GM19455 (cell line): Measurements from ENCODE around the gene POU3F1.

Source experiments
- ATAC-seq: cut with Tn5 transposase; IDR thresholded peaks from one replicate; pipeline ENCODE4 v1.9.1; 2021; ENCODE audit not compliant: unreplicated experiment

POU3F1 gene

DNA sequence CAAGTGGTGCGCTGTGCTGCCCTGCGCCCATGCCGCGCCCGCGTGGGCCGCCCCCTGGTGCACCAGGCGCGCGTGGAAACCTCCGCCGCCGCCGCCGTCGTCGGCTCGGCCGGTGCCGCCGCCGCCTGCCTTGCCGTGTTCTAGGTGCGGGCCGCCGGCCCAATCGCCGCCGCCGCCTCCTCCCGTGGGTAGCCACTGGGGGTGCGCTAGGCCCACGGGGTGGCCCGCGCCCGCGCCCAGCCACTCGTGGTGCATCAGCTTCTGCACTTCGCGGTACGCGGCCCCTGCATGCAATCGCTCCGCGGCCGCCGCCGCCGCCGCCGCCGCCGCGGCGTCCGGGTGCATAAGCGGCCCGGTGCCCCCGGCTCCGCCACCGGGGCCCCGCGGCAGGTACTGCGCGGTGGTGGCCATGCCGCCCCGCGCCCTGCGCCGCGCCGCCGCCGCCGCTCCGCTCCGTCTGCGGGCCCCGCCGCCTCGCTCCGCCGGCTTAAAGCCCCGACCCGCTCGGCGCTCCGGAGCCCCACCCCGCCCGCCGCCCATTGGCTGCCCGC, at the start of gene POU3F1:
TSS of gene POU3F1 (minus strand) at position 461 of the 551 bp plus-strand sequence. CDS start at position 411, 50 bp downstream.
- peak; percentile 9 for ATAC-seq

DNA sequence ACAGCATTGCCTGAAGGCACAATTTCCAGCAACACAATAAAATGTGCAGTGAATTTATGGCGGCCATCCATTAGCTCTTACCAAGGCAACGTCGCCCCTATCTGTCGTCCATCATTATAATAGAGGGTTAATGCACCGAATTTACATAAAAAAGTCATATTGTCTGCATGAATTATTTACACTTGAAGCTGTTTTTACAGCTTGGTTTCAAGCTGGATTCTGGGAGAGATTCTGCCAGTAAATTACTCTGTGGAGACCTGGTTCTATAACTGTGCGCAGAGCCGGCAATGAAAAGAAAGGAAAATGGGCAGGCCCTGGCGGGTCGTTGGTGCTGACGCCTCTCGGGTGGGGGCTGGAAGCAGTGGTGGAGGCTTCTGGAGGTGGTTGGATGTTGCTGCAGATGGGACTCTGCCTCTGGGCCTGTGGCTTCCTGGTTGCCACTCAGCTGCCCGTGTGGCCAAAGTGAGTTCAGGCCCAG, 48.9 kb upstream of the POU3F1 start:
- no peak for ATAC-seq

DNA sequence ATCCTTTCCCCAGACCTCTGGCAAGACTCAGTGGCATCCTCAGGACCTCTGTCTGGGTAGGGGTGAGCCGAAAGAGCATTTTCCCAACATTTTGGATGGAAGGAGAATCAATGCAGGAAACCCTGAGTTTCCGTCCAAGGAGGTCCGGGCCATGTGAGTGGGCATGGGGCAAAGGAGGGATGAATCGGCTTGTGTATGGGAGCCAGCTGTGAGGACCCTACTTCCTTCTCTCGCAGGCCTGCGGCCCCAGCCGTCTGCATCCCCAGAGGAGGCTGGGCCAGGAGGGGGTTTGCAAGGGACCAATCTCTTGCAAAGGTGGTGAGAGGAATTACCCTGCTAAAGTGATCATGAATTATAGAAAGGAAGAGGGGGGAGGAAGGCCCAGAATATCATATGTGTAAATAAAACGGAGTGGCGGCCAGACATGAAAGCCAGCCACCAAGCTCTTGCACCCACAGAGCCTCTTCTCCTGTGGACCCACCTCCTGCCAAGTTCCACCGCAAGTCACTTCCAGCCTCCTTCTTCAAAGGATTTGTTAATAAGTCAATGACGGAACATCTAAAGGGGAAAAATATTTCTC, 48.2 kb upstream of the POU3F1 start:
- ATAC-seq, result no peak

DNA sequence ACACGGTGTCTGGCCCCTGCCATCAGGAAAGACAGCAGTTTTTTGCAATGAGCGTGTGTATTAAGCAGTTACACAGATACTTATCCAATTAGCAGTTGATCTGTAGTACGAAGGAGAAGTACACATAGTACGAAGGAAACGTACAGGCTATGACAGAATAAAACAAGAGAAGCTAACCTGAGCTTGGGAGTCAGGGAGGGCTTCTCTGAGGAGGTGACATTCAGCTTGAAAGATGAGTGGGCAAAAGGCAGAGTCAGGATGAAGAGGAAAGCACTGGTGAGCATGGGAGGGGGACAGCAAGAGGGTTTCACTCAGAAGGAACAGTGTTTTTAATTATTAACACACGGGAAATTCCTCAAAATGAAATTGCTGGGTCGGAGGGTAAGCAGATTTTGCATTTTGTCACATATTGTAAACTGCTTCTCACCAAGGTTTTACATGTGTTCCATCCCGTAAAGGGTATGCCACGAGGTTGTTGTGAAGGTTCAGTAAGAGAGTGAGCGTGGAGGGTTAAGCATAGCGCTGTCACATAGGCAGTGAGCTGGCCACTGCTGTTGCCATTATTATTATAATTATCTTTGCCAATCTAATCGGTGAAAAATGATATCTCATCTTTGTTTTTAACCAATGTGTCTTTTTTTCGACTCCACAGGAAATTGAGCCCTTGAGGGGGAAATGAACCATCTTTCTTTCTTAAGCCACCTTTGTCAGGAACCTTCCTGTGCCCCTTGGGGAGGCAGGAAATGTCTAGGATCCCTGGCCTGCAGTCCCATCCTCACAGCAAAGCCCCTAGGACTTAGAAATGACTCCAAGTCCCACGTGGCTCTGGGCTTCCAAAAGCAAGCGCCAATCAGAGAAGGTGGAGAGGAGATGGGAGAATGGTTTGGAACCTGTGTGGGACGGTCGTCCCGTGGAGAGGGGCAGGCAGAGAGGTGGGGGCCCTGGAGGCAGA, 47.3 kb upstream of the POU3F1 start:
- no peak for ATAC-seq

DNA sequence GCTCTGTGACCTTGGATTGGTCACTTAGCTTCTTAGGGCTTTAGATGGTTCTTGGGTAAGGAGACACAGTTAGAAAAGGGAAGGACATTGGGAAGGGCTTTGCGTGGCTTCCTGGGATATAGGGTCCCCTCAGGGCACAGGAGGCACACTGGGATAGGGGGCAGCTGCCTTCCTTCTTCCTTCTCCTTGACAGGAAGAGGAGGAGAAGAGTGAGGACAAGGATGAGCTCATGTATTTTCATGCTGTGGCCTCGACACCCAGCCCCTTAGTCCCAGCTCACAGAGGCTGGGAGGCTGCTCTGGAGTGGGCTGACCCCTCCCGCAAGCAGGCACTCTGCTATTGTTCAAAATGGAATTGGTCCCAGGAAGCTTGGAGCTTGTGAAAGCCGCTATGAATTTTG, 45.7 kb upstream of the POU3F1 start:
- no peak for ATAC-seq

DNA sequence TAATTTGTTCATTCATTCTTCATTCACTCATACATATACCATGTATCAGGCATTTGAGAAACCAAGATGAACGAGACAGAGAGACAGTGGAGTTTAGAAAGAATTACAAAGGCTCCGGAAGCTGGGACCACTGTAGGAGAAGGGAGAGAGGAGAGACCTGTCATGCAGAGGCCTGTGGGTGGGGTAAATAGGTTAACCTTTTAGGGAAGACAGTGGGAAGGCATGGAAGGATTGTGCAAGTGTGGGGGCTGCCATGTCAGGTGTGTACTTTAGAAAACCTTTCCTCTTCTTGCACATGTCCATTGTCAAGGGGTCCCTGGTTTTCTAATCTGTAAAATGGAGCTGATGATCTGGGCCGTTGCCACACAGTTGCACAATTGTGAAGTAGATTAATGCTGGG, 44.2 kb upstream of the POU3F1 start:
- ATAC-seq, result no peak

DNA sequence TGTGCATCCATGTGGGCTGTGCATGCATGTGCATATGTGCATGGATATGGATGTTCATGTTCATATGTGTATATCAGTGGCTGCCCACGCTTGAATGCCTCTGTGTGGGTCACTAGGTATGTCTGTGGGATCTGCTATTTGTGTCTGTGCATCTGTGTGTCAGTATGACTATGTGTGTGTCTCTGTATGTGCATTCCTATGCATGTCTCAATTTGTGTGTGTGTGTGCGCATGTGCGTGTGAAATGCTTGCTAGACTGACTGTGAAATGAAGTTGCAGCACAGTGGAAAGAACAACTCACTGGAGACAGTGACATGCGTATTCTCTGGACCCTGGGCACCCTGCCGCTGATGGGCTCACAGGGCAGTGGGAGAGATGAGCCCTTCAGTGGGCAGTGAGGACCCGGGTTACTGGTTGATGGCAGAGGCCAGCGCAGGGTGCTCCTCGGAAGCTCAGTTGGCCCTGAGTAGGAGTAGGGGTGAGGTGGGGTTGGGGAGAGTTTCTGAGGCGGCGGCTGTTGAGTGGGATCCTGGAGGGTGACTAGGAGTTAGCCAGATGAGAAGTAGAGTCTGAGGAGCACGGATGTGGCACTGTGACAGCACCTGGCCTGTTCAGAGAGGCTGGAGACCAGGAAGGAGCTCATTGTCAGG, 43.2 kb upstream of the POU3F1 start:
- ATAC-seq, result no peak

DNA sequence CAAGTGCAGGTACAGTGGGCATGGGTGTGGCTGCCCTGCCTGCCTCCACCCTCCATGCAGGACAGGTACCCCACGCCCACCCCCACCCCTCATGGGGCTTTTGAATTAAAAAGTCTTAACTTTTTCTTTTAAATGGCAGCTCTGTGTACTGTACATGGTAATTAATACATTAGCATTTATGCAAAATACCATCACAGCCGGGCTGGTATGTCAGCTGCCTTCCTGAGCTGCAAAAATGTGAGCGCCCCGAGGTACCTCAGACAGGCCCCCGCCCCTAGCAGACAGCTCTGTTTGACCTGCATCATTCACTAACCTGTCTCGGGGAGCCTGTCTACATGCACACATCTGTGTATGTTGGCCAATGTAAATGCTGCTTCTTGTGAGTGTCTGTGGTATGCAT, 42.2 kb upstream of the POU3F1 start:
- no peak for ATAC-seq

DNA sequence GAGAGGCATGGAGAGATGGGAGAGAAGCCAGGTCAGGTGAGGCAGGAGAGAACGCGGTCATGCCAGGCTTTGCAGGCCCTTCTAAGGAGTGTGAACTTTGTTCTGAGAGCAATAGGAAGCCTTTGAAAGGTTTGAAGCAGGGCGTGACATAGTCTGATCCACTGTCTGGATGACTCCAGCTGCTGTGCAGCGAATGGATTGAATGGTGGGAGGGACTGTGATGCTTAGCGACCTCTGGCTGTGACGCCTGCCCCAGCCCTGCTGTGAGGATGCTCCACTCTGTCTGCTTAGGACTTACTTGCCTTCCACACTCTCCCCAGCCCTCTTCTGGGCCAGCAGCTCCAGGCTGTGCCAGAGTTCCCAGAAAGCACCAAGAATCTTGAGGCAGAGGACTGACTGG, 41.8 kb upstream of the POU3F1 start:
- ATAC-seq, result no peak

DNA sequence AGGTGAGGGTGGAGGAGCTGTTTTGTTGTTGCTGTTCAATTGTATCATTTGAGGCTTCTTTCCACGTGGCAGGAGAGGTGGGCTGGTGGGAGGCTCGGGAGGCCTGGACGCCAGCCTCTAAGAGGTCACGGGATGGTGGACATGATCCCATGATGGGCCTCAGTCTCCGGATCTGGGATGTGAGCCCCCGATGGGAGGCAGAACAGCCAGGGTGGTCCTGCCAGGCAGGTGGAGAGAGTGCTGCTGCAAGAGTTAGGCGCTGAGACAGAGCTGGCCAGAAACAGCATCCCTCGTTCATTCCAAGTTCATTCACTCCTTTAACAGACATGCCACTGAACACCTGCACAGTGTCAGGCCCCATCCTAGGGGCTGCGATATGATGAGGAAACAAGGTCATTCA, 41.1 kb upstream of the POU3F1 start:
- no peak for ATAC-seq

DNA sequence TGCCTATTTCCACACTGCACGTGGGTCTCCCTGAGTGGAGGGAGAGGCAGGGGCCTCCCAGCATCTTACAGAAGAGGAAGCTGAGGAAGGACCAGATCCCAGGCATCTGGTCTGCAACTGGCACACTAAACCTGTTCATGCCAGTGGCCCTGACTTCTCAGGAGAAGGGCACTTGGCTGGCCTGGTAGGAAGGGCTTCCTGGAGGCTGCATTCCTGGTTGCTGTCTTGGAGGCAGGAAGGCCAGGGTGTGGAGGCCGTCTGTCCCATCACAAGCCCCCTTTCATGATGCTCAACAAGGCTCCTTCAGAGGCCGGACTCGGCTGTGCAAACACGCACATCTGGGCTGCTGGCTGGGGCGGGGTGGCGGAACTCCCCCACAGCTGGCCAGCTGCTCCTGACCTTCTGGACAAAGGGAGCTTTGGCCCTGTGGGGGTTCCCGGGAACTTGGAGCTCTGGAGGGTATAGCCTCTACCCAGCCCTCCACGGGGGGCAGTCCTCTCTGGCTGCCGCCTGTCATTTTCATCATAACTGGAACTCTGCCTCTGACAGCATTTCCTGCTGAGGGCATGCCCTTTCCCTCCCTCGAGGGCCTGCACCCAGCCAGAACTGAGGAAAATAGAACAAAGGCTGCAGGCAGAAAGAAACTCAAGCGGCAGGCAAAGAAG, 39.2 kb upstream of the POU3F1 start:
- ATAC-seq, result no peak

DNA sequence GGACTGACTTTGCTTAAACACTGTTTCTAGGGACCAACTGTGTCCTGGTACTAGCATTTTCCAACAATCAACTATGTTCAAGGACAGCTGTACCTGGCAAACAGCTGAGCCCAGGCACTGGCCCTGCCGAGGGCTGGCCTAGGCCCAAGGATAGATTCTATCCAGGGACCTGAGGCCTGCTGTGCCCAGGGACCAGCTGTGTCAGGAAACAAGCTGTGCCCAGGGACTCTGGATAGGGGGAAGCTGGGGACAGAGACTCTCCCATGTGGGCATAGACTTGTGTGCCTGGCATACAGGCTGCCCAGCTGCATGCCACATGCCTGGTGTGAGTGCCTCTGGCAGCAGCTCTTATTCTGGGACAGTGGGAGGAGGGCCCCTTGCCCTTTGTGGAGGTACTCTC, 38.1 kb upstream of the POU3F1 start:
- no peak for ATAC-seq

DNA sequence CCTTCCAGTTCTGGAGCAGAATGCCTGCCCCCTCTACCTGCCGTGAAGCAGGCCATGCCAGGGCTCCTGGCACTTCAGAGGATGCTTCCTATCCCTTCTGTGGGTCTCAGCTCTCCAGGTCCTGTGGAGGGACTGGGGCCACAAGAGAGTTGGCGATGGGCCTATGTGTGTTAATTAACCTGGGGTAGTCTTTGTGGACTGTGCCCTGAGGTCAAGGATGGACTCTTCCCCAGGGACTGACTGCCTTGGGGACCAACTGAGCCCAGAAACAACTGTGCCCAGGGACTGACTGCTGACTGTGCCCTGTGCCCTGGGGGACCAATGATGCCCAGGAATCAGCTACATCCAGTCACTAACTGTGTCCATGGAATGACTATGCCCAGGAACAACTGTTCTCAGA, 37.5 kb upstream of the POU3F1 start:
- ATAC-seq, result no peak

DNA sequence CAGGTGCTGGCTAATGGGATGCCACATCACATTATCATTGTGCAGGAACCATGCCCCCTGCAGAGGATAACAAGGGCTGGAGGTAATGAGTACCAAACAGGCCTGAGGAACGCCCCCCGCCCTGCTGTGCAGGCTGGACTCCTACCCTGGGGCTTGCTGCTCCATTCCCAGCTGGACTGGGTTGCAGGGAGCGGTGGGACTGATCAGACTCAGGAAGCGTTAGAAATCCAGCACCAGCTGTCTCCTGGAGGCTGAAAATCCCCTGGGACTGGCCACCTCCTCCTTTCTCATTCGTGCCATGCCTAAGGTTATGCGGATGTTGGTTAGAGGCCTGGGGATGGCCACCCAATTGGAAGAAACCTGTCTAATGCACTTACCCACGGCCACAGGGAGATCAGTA, 36.9 kb upstream of the POU3F1 start:
- ATAC-seq, result no peak

DNA sequence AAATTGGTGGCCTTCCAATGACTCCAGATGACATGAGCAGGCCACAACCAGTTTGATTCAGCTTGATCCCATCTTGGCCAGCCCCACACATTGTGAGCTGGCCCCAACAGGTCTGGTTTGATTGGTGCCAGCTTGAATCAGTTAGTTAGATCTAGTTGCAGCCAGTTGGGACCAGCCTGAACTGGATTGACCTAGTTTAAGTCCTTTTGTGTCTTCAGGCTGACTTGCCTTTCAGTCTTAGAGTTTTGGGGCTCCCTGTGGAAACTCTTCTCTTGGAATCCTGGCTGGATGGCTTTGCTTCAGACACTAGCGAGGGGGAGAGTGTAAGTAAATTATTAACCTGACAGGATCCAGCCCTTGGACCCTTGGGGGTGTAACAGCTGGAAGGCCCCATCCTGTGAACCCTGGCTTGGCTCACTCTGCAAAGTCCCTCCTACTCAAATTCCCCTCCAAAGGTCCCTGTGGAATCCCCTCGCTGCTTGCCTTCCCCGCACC, 36.2 kb upstream of the POU3F1 start:
- no peak for ATAC-seq

DNA sequence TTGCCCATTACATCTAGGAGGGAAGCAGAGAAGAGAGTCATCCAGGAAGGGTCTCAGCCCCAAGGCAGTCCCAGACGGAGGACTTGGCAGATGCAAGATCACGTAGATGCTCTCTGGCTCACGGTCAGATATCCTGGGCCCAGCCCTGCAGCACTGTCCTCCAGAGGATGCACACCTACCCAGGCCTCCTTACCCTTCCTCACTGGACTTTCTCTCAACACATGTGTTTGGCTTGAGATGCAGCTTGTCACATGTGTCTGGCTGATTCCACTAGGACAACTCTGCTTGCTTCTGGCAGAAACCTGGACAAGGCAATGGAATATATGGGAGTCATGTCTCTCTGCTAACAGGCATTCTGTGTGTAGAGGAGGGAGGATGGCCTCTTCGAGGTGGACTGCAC, 32.4 kb upstream of the POU3F1 start:
- no peak for ATAC-seq

DNA sequence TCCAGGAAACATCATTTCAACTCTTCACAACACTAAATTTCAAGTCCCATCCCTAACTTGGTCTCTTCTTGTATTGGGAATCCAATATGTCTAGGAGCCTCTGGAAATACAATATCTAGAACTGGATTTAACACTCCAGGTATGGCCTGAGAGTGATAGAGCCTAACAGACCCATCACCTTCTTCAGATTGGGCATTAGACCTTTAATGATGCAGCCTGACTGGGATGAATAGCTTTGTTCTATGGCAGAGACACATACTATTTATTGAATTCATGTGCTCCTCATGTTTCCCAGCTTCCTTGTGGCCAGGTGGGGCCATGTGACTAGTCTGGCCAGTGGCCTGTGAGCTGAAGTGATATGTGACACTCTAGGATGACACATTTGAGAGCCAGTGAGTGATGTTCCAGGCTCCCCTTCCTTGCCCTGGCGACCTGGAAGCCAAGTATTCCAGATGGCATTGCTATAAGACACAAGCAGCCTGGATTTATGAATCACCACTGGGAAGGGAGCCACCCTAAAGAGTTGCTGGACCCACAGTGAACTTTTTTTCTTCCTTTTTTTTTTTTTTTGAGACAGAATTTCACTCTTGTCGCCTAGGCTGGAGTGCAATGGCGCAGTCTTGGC, 31.0 kb upstream of the POU3F1 start:
- ATAC-seq, result no peak

DNA sequence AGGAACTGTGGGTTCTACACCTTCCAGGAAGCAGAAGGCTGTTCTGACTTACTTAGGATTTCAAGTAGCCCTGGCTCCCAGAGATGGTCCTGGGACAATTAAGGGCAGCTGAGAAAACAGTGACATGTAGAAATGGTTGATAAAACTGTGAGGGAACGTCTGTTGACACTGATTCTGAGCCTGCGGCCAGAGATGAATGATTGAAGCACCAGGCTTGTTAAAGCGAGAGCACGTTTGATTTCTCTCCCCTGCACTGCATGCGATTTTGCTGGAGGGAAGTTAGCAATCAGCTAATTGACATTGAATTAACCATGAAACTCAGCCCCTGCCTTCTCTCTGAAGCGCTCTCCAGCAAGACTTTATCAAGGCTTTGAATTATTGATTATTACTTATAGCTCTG, 29.9 kb upstream of the POU3F1 start:
- ATAC-seq, result no peak

DNA sequence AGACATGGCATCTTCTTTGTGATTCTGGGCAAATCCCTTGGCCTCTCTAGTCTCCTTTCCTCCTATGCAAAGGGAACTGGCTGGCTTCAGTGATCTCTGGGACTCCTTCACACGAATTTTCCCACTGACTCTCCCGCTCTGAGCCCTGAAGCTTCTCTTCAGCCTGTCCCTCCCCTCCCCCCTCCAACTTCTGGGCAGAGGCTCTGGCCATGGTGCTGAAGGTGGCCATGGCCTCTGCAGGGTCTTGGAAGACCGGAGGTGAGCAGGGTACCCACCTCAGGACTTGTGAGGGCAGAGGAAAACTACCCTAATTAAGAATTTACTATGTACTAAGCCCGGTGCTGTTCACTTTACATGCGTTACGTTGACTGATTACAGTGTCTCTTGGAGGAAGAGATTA, 29.4 kb upstream of the POU3F1 start:
- no peak for ATAC-seq

DNA sequence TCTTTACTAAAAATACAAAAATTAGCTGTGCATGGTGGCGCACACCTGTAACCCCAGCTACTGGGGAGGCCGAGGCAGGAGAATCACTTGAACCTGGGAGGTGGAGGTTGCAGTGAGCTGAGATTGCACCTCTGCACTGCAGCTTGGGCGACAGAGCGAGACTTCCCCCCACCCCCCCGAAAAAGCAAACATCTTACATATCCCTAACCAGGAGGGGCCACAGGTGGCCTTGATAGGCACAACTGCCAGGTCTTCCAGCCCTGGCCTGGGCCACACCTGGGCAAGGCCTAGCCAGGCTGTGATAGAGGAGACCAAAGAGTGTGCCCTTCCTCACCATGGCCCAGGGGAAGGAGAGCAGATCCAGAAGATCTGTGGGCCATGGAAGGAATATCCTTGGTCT, 28.6 kb upstream of the POU3F1 start:
- ATAC-seq, result no peak

DNA sequence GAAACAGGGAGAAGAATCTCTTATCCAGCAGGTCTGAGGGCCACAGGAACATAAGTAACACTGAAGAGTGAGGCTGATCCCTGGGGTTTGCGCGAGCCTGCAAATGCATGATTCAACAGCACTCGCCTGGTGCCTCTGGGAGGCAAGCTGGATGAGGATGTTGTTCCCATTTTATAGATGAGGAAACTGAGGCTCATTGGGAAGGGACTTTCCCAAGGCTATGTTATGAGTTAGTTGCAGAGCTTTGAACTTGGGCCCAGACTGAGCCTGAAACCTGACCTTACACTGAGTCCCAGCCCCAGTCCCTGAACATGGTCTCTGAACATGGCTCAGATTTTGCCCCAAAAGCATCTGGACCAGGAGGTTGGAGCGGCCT, 27.7 kb upstream of the POU3F1 start:
- ATAC-seq, result no peak
